ENCODE results near the gene CLSTN1. TPM values are rescaled to one million over a fixed set of nuclear protein-coding genes. Genes with fewer than 3 reads are reported as not detected.

Gene CLSTN1
- total and polyA plus RNA-seq, 2 of the 8 experiments (the other 6 are each of a cell fraction or from before 2014, with no cell fraction given): 34.2 to 97.4 TPM

GRCh38 chr1:9797049-9797448 lies 26.7 kb downstream of the CLSTN1 start:
- H3K4ac ChIP-seq (replicated peaks; ENCODE audit: insufficient read length, low read depth, low read length): no peak overlapping the region
- H2BK15ac ChIP-seq (ENCODE audit: low read length): no peak overlapping the region
- H3K23me2 ChIP-seq (ENCODE audit: low read depth, low read length): no peaks in the 10 kb centered on the region
- FAIRE-seq: no peak
- TF ChIP-seq SP4 (IDR thresholded peaks at IDR 0.05; ENCODE audit: low read length) (no peak), CHD1 (IDR thresholded peaks at IDR 0.05; ENCODE audit: low read depth, low read length) (no peak), CREB1 (IDR thresholded peaks at IDR 0.05) (no peak), GABPA (IDR thresholded peaks at IDR 0.05; ENCODE audit: borderline replicate concordance, insufficient read depth, low read length) (no peak), SAP30 (IDR thresholded peaks at IDR 0.05; ENCODE audit: insufficient read depth, insufficient replicate concordance, low read length) (no peak), CTBP2 (IDR thresholded peaks at IDR 0.05; ENCODE audit: borderline replicate concordance, insufficient read depth, insufficient read length, low read length) (no peak), RAD21 (IDR thresholded peaks at IDR 0.05 in 1 of 2, conservative IDR thresholded peaks at IDR 0.05 in 1 of 2; ENCODE audit: low read depth in 2 of 2, low read length in 2 of 2) (no peak), PHF8 (conservative IDR thresholded peaks at IDR 0.05; ENCODE audit: low read depth, low read length) (no peak)
- H3K79me1 ChIP-seq (ENCODE audit: low read depth, low read length): peaks cover 19% of the 10 kb centered on the region
- no peak overlapping the region for H3K4me2 ChIP-seq (ENCODE audit: insufficient read depth in 1 of 2, low read depth in 2 of 2, low read length in 2 of 2)
- no peak overlapping the region for H2AFZ ChIP-seq (ENCODE audit: low read length)
- no peak overlapping the region for H4K8ac ChIP-seq (ENCODE audit: extremely low read depth, insufficient read depth, low read length)
- POLR2A ChIA-PET (ENCODE audit: partially characterized antibody): interaction anchor here (0.7 kb wide), 1 partner anchor 51 kb away, joined by 3 read pairs; no protein-coding TSS in a partner anchor
- no peak overlapping the region for H4K91ac ChIP-seq (replicated peaks; ENCODE audit: insufficient read length, low read length)
- H3K23ac ChIP-seq (ENCODE audit: insufficient read length): no peak overlapping the region
- H3K18ac ChIP-seq (ENCODE audit: extremely low read depth, low read length): no peak overlapping the region
- peaks cover 10 to 87% of the 10 kb centered on the region in 2 experiments for H3K79me2 ChIP-seq (ENCODE audit: control insufficient read depth in 1 of 2, insufficient read depth in 2 of 2, low read length in 2 of 2)
- H4K5ac ChIP-seq (ENCODE audit: insufficient read length, low read depth, low read length): no peak overlapping the region
- H2BK20ac ChIP-seq (ENCODE audit: low read length): no peak overlapping the region
- H3K4me1 ChIP-seq (replicated peaks in 1 of 4; ENCODE audit: control insufficient read depth in 3 of 4, insufficient read depth in 4 of 4, low read length in 3 of 4): peaks cover 2 to 18% (median 11%) of the 10 kb centered on the region in 4 experiments
- no peak overlapping the region for H3K4me3 ChIP-seq (ENCODE audit: extremely low read depth in 1 of 4, insufficient read depth in 2 of 4, low read depth in 3 of 4, low read length in 4 of 4)
- no peak overlapping the region for H3K56ac ChIP-seq (replicated peaks; ENCODE audit: insufficient read length, low read depth, low read length)
- H3K14ac ChIP-seq (ENCODE audit: insufficient read length): no peak overlapping the region
- H4K20me1 ChIP-seq (replicated peaks in 1 of 2; ENCODE audit: control insufficient read depth in 1 of 2, insufficient read depth in 2 of 2, low read length in 2 of 2): peaks cover 11 to 18% of the 10 kb centered on the region in 2 experiments
- H3K9me3 ChIP-seq (ENCODE audit: insufficient read depth in 2 of 2, low read depth in 1 of 2, low read length in 1 of 2): no peaks in the 10 kb centered on the region
- H2BK12ac ChIP-seq (ENCODE audit: low read depth, low read length): no peak overlapping the region
- H3K27me3 ChIP-seq (replicated peaks in 1 of 4; ENCODE audit: control insufficient read depth in 3 of 4, extremely low read depth in 1 of 4, insufficient read depth in 3 of 4, low read length in 3 of 4): no peaks in the 10 kb centered on the region
- DNase-seq (ENCODE audit: low read depth in 1 of 2, low spot score in 2 of 2): no peak
- H3K36me3 ChIP-seq (ENCODE audit: control insufficient read depth in 2 of 4, insufficient read depth in 4 of 4, low read length in 3 of 4): no peaks in the 10 kb centered on the region
- no peak overlapping the region for H3K27ac ChIP-seq (ENCODE audit: low read depth, low read length)
- no peak overlapping the region for H2BK5ac ChIP-seq (ENCODE audit: low read depth, low read length)
- H2AK5ac ChIP-seq (ENCODE audit: low read depth, low read length): no peak overlapping the region
- H2BK120ac ChIP-seq (replicated peaks; ENCODE audit: low read depth, low read length): no peak overlapping the region
- H3K9ac ChIP-seq (replicated peaks in 1 of 4; ENCODE audit: extremely low read depth in 1 of 4, low read depth in 3 of 4, low read length in 3 of 4): no peak overlapping the region
- CTCF ChIA-PET (ENCODE audit: partially characterized antibody): interaction anchor here (1.2 to 10.4 kb wide), 3 partner anchors 13 to 65 kb away, joined by 4 to 90 read pairs (median 5); no protein-coding TSS in a partner anchor

Measured in H1 (cell line).